BLaER1 (cell line): ENCODE measurements around the gene PIP5K1B.

Source experiments
- H3K27ac ChIP-seq: shearing (Covaris generic); formaldehyde crosslinking; 2 replicates; pipeline ENCODE4 v1.8.1; 2022
- H3K27me3 ChIP-seq: shearing (Covaris generic); formaldehyde crosslinking; 2 replicates; pipeline ENCODE4 v1.8.1; 2022
- H3K36me3 ChIP-seq: shearing (Covaris generic); formaldehyde crosslinking; 2 replicates; pipeline ENCODE4 v1.8.1; 2022
- H3K4me1 ChIP-seq: shearing (Covaris generic); formaldehyde crosslinking; 2 replicates; pipeline ENCODE4 v1.8.1; 2022
- H3K4me2 ChIP-seq: shearing (Covaris generic); formaldehyde crosslinking; 2 replicates; pipeline ENCODE4 v1.8.1; 2022
- H3K4me3 ChIP-seq: shearing (Covaris generic); formaldehyde crosslinking; 2 replicates; pipeline ENCODE4 v1.8.1; 2022
- H3K9ac ChIP-seq: shearing (Covaris generic); formaldehyde crosslinking; 2 replicates; pipeline ENCODE4 v1.8.1; 2022
- H3K9me3 ChIP-seq: shearing (Covaris generic); formaldehyde crosslinking; 2 replicates; pipeline ENCODE4 v1.8.1; 2022
- H4K20me1 ChIP-seq: shearing (Covaris generic); formaldehyde crosslinking; 2 replicates; pipeline ENCODE4 v1.8.1; 2022
- Cebpa-rat ChIP-seq: shearing (Covaris generic); IDR thresholded peaks from 2 replicates; pipeline ENCODE4 v1.8.1; 2022

Gene PIP5K1B

DNA sequence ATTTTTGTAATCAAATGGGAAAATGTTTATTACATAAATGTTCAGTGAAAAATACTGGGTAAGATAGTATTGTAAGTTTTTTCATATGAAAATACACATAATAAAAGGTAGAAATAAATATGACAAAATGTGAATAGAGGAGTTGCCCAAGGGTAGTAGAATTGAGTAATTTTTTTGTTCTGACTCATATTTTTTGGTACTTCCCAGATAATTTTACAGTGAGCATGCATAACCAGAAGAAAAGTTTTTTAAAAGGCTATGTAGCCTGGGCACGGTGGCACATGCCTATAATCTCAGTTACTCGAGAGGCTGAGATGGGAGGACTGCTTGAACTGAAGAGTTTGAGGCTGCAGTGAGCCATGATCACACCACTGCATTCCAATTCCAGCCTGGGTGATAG, 116.9 kb downstream of the PIP5K1B start:
- no peaks in the 10 kb centered on the region for H4K20me1 ChIP-seq
- H3K27me3 ChIP-seq = no peaks in the 10 kb centered on the region
- H3K27ac ChIP-seq = no peak overlapping the region
- H3K9ac ChIP-seq = no peak overlapping the region
- H3K4me3 ChIP-seq = no peak overlapping the region
- no peaks in the 10 kb centered on the region for H3K9me3 ChIP-seq
- TF ChIP-seq Cebpa-rat = no peak
- 0 out of 2 replicates have a peak, but pooled peaks cover 7% of the 10 kb centered on the region for H3K4me1 ChIP-seq
- H3K36me3 ChIP-seq = no peaks in the 10 kb centered on the region
- no peak overlapping the region for H3K4me2 ChIP-seq

GRCh38 chr9:68822596-68823165, 117.6 kb downstream of the PIP5K1B start:
- Histone ChIP-seq H3K9ac (no peak overlapping the region), H3K36me3 (no peaks in the 10 kb centered on the region), H3K9me3 (no peaks in the 10 kb centered on the region), H3K4me3 (no peak overlapping the region), H3K27me3 (no peaks in the 10 kb centered on the region), H3K27ac (no peak overlapping the region), H3K4me1 (0 out of 2 replicates have a peak, but pooled peaks cover 7% of the 10 kb centered on the region), H4K20me1 (no peaks in the 10 kb centered on the region), H3K4me2 (no peak overlapping the region)
- no peak for TF ChIP-seq Cebpa-rat

DNA sequence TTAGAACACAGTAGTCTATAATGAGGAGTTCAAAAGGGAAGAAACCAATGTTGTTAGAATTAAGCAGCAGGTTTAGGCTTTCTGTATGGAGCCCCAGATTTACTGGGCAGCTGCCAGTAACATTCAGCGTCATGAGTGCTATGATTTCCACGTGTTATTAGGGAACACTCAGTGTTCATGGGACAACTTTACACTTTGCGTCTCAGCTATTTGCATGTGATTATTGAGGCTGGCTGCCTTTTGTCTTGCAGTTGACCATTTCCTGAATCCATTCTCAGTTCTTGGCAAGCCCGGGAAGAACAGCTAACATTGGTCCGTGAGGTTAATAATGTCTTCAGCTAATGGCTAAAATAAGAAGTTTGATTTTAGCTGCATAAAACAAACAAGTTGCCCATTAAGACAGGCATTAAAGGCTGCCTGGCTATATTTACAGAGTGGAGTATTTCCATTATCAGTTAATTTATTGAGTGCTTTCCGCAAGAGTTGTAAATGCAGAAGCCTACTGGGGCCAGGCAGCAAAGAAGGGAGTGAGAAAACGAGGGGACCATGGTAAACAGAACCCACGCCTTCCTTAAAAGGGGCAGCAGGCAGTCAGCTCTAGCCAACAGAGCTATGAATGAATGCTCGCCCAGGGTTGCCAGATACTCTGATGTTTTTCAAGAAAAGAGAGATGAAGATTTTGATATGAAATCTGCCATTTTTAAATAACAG, 120.9 kb downstream of the PIP5K1B start:
- no peaks in the 10 kb centered on the region for H3K27me3 ChIP-seq
- no peak overlapping the region for H3K4me2 ChIP-seq
- H3K4me1 ChIP-seq = 0 out of 2 replicates have a peak, but pooled peaks cover 7% of the 10 kb centered on the region
- no peak for TF ChIP-seq Cebpa-rat
- no peak overlapping the region for H3K4me3 ChIP-seq
- no peaks in the 10 kb centered on the region for H3K9me3 ChIP-seq
- no peak overlapping the region for H3K9ac ChIP-seq
- H4K20me1 ChIP-seq = no peaks in the 10 kb centered on the region
- H3K27ac ChIP-seq = no peak overlapping the region
- H3K36me3 ChIP-seq = no peaks in the 10 kb centered on the region

- no peak overlapping the region for H3K4me2 ChIP-seq
- 0 out of 2 replicates have a peak, but pooled peaks cover 7% of the 10 kb centered on the region for H3K4me1 ChIP-seq
- no peak overlapping the region for H3K4me3 ChIP-seq
- no peaks in the 10 kb centered on the region for H3K27me3 ChIP-seq
- H4K20me1 ChIP-seq = no peaks in the 10 kb centered on the region
- H3K27ac ChIP-seq = no peak overlapping the region
- no peaks in the 10 kb centered on the region for H3K9me3 ChIP-seq
- TF ChIP-seq Cebpa-rat = no peak
- H3K36me3 ChIP-seq = no peaks in the 10 kb centered on the region
- H3K9ac ChIP-seq = no peak overlapping the region
Measured at GRCh38 chr9:68827837-68828744, 123.1 kb downstream of the PIP5K1B start.

GRCh38 chr9:68832101-68832500, 127.1 kb downstream of the PIP5K1B start:
- Histone ChIP-seq H3K4me3 (no peak overlapping the region), H3K27me3 (no peaks in the 10 kb centered on the region), H3K9me3 (no peaks in the 10 kb centered on the region), H3K4me1 (no peaks in the 10 kb centered on the region), H3K4me2 (no peak overlapping the region), H3K27ac (no peak overlapping the region), H4K20me1 (no peaks in the 10 kb centered on the region), H3K9ac (no peak overlapping the region), H3K36me3 (no peaks in the 10 kb centered on the region)
- TF ChIP-seq Cebpa-rat = no peak

DNA sequence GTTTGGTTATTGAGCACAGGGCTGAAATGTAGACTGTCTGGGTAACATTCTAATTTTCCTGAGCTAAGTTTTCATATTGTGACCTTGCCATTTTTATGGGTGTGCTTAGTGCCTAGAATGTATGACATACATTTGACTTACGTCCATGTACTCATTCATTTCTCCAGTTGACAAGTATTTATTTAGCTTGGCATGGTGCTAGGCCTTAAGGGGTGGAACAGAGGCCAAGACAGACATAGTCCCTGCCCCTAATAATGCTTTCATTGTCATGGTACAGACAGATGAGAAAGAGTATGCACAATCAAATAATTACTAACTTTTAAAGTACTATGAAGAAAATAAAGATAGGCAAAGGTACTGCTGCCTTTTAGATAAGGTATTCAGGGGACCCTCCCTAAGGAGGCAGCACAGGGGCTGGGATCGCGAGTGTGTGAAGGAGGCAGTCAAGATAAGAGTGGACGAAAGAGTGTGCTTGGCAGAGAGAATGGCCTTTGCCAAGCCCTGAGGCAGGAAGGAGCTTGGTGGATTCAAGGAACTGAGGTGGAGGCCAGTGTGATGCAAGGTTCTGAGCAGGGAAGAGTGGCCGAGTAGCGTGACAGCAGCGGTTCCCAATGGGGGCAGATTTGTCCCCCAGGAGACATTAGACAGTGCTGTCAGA, 128.0 kb downstream of the PIP5K1B start:
- Histone ChIP-seq H3K4me1 (no peaks in the 10 kb centered on the region), H3K4me3 (no peak overlapping the region), H3K27me3 (no peaks in the 10 kb centered on the region), H3K27ac (no peak overlapping the region), H3K4me2 (no peak overlapping the region), H3K36me3 (no peaks in the 10 kb centered on the region), H4K20me1 (no peaks in the 10 kb centered on the region), H3K9ac (no peak overlapping the region), H3K9me3 (no peaks in the 10 kb centered on the region)
- no peak for TF ChIP-seq Cebpa-rat

DNA sequence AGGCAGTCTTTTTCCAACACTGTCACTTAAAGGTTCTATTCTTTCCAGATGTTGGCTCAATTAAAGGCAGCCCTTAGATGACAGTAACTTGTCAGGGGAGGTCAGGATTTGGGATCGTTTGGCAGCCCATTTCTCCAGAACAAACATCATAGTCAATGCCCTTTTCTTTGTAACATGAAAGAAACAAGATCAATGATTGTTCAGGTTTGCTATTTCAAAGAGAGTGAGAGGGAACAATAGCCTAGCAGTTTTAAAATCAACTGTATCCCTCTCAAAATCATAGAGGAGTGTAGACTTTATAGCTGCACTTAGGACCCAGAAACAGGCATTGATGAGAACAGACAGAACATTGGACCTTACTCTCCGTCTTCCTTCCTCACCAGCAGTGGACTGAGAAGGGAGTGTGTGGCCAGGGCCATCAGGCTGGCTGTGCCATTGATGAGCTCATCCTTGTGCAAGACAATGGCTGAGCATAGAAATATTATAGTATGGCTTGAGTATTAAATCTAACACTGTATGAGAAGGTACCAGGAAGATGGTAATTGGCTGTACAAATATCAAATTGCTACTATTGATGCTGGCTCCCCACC, 130.0 kb downstream of the PIP5K1B start:
- Histone ChIP-seq H4K20me1 (no peaks in the 10 kb centered on the region), H3K4me3 (no peak overlapping the region), H3K27ac (no peak overlapping the region), H3K4me2 (no peak overlapping the region), H3K9ac (no peak overlapping the region), H3K27me3 (no peaks in the 10 kb centered on the region), H3K4me1 (no peaks in the 10 kb centered on the region), H3K9me3 (no peaks in the 10 kb centered on the region), H3K36me3 (no peaks in the 10 kb centered on the region)
- no peak for TF ChIP-seq Cebpa-rat

GRCh38 chr9:68836788-68837187, 131.7 kb downstream of the PIP5K1B start:
- peaks cover 11% of the 10 kb centered on the region for H3K4me1 ChIP-seq
- H3K9ac ChIP-seq = no peak overlapping the region
- H3K4me3 ChIP-seq = no peak overlapping the region
- no peaks in the 10 kb centered on the region for H3K36me3 ChIP-seq
- H3K4me2 ChIP-seq = no peak overlapping the region
- H3K27ac ChIP-seq = no peak overlapping the region
- no peaks in the 10 kb centered on the region for H4K20me1 ChIP-seq
- no peaks in the 10 kb centered on the region for H3K27me3 ChIP-seq
- no peak for TF ChIP-seq Cebpa-rat
- H3K9me3 ChIP-seq = no peaks in the 10 kb centered on the region

DNA sequence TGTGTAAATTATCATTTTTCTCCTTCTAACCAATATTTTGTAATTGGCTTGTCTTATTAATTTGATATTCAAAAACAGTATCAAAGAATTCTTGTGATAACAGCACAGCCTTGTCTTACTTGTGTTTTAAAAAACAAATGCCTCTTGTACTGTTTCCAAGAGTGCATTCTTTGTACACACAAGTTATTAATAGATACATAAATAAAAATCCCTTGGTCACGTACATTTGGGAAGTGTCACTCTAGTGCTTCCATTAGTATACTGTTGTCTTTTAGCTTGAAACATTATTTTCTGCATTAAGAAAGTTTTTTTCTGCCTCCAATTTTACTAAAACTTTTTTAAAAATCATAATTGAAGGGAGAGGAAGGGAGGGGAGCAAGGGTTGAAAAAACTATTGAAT, 133.2 kb downstream of the PIP5K1B start:
- no peak for TF ChIP-seq Cebpa-rat
- Histone ChIP-seq H3K9ac (no peak overlapping the region), H4K20me1 (no peaks in the 10 kb centered on the region), H3K4me1 (peaks cover 13% of the 10 kb centered on the region), H3K4me3 (no peak overlapping the region), H3K27ac (no peak overlapping the region), H3K9me3 (no peaks in the 10 kb centered on the region), H3K27me3 (no peaks in the 10 kb centered on the region), H3K4me2 (no peak overlapping the region), H3K36me3 (no peaks in the 10 kb centered on the region)
